Choroid plexus epithelial cell (primary cell): ENCODE measurements around the gene S100A16.
A peak's percentile ranks its signal among the peaks of the same experiment; 100 is the strongest.
"Not testable (repeated sequence)": the region's sequence is repeated elsewhere in the genome, so short reads cannot be mapped to it uniquely, and the experiment has no call there.

Experiments used
- DNase-seq: peaks from one replicate; pipeline ENCODE4 v3.0.0-alpha.2; 2010; ENCODE audit warnings: low read depth
- H3K4me3 ChIP-seq: 2 replicates; pipeline ENCODE4 v1.5.1; 2011; ENCODE audit warnings: low read depth, mild to moderate bottlenecking, control low read depth, low read length, moderate library complexity
- CTCF ChIP-seq: conservative IDR thresholded peaks from 2 replicates; pipeline ENCODE4 v1.5.1; 2011; ENCODE audit warnings: low read depth, mild to moderate bottlenecking, control low read depth, inconsistent platforms, low read length, moderate library complexity

S100A16 gene

GRCh38 chr1:153588482-153588881, 24.5 kb downstream of the S100A16 start:
- DNase-seq: no peak
- H3K4me3 ChIP-seq: no peak overlapping the region
- TF ChIP-seq CTCF: no peak

GRCh38 chr1:153588033-153588432, 24.9 kb downstream of the S100A16 start:
- DNase-seq, H3K4me3 ChIP-seq: not testable (repeated sequence)

- H3K4me3 ChIP-seq: no peak overlapping the region
- no peak for DNase-seq
- no peak for TF ChIP-seq CTCF
Observed at GRCh38 chr1:153587314-153587713, 25.6 kb downstream of the S100A16 start.

- TF ChIP-seq CTCF: no peak
- no peak overlapping the region for H3K4me3 ChIP-seq
- DNase-seq: no peak
Observed at GRCh38 chr1:153586347-153586746, 26.6 kb downstream of the S100A16 start.

GRCh38 chr1:153585006-153585405, 27.9 kb downstream of the S100A16 start:
- no peak for TF ChIP-seq CTCF
- DNase-seq: no peak

GRCh38 chr1:153583976-153584375, 29.0 kb downstream of the S100A16 start:
- no peak overlapping the region for H3K4me3 ChIP-seq
- no peak for TF ChIP-seq CTCF
- DNase-seq: peak; percentile 50

More at GRCh38 chr1:153585006-153585405, 27.9 kb downstream of the S100A16 start:
- H3K4me3 ChIP-seq: no peak overlapping the region

GRCh38 chr1:153583514-153583913, 29.4 kb downstream of the S100A16 start:
- not testable (repeated sequence) for H3K4me3 ChIP-seq, DNase-seq

GRCh38 chr1:153582836-153583235, 30.1 kb downstream of the S100A16 start:
- DNase-seq, H3K4me3 ChIP-seq: not testable (repeated sequence)

GRCh38 chr1:153578936-153579335, 34.0 kb downstream of the S100A16 start:
- no peak for DNase-seq
- TF ChIP-seq CTCF: no peak

More at GRCh38 chr1:153578936-153579335, 34.0 kb downstream of the S100A16 start:
- H3K4me3 ChIP-seq: no peak overlapping the region
